ENCODE data around the gene ZC3H10.

ZC3H10 gene

GRCh38 chr12:56150563-56150962, 32.5 kb downstream of the ZC3H10 start:
- TF ChIP-seq TAF1 (IDR thresholded peaks at IDR 0.05; ENCODE audit: low read depth) = no peak
- TF ChIP-seq TEAD4 (IDR thresholded peaks at IDR 0.05) = no peak
- no peak for TF ChIP-seq REST (IDR thresholded peaks at IDR 0.05; ENCODE audit: low read depth)
- TF ChIP-seq CEBPB (IDR thresholded peaks at IDR 0.05) = no peak
- TF ChIP-seq NFIC (IDR thresholded peaks at IDR 0.05) = peak; percentile 98
- no peak for TF ChIP-seq EP300 (IDR thresholded peaks at IDR 0.05; ENCODE audit: borderline replicate concordance)
- TF ChIP-seq FOXM1 (IDR thresholded peaks at IDR 0.05; ENCODE audit: borderline replicate concordance, low read depth) = no peak

- TF ChIP-seq CREB1 (IDR thresholded peaks at IDR 0.05; ENCODE audit: low read depth) (no peak), EGR1 (IDR thresholded peaks at IDR 0.05) (no peak), FOXM1 (IDR thresholded peaks at IDR 0.05; ENCODE audit: borderline replicate concordance, low read depth) (no peak), TEAD4 (IDR thresholded peaks at IDR 0.05) (no peak), CEBPB (IDR thresholded peaks at IDR 0.05) (no peak), TAF1 (IDR thresholded peaks at IDR 0.05; ENCODE audit: low read depth) (no peak), RAD21 (IDR thresholded peaks at IDR 0.05; ENCODE audit: low read depth) (no peak), YY1 (IDR thresholded peaks at IDR 0.05; ENCODE audit: low read depth) (no peak), EP300 (IDR thresholded peaks at IDR 0.05; ENCODE audit: borderline replicate concordance) (no peak; the same call in 1 of the 2 replicates), REST (IDR thresholded peaks at IDR 0.05; ENCODE audit: low read depth) (no peak), TCF12 (IDR thresholded peaks at IDR 0.05; ENCODE audit: low read depth) (no peak), ZBTB7A (IDR thresholded peaks at IDR 0.05; ENCODE audit: low read depth) (no peak), USF1 (IDR thresholded peaks at IDR 0.05) (no peak; the same call in 1 of the 2 replicates), NFIC (IDR thresholded peaks at IDR 0.05) (no peak)
- TF ChIP-seq, protein P1, sequence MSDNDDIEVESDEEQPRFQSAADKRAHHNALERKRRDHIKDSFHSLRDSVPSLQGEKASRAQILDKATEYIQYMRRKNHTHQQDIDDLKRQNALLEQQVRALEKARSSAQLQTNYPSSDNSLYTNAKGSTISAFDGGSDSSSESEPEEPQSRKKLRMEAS (IDR thresholded peaks at IDR 0.05) = no peak
These were observed 33.6 kb downstream of the ZC3H10 start for GRCh38 chr12:56151672-56152131.

GRCh38 chr12:56152132-56152755, 34.2 kb downstream of the ZC3H10 start, which contains the start of gene MYL6B:
Gene MYL6B (plus strand): TSS chr12:56152587. CDS start chr12:56153919, 1,332 bp downstream.
- TF ChIP-seq YY1 (IDR thresholded peaks at IDR 0.05; ENCODE audit: low read depth) = peak; percentile 92
- no peak; the same call in 1 of the 2 replicates for TF ChIP-seq CEBPB (IDR thresholded peaks at IDR 0.05)
- peak; percentile 65 for TF ChIP-seq USF1 (IDR thresholded peaks at IDR 0.05)
- TF ChIP-seq NFIC (IDR thresholded peaks at IDR 0.05) = no peak
- peak; percentile 53 for TF ChIP-seq EGR1 (IDR thresholded peaks at IDR 0.05)
- no peak for TF ChIP-seq FOXM1 (IDR thresholded peaks at IDR 0.05; ENCODE audit: borderline replicate concordance, low read depth)
- no peak for TF ChIP-seq REST (IDR thresholded peaks at IDR 0.05; ENCODE audit: low read depth)
- TF ChIP-seq RAD21 (IDR thresholded peaks at IDR 0.05; ENCODE audit: low read depth) = no peak; the same call in 1 of the 2 replicates
- TF ChIP-seq ZBTB7A (IDR thresholded peaks at IDR 0.05; ENCODE audit: low read depth) = peak; percentile 98
- TF ChIP-seq TAF1 (IDR thresholded peaks at IDR 0.05; ENCODE audit: low read depth) = peak; percentile 88
- no peak for TF ChIP-seq TEAD4 (IDR thresholded peaks at IDR 0.05)
- TF ChIP-seq, protein P1 (IDR thresholded peaks at IDR 0.05) = peak; percentile 52
- peak; percentile 38; the same call in 1 of the 2 replicates for TF ChIP-seq EP300 (IDR thresholded peaks at IDR 0.05; ENCODE audit: borderline replicate concordance)
- peak; percentile 45; the same call in 1 of the 2 replicates for TF ChIP-seq TCF12 (IDR thresholded peaks at IDR 0.05; ENCODE audit: low read depth)
